HG03159 (cell line): ENCODE data around the gene SCRN2.
A peak's percentile ranks its signal among the peaks of the same experiment; 100 is the strongest.

Experiments used
- ATAC-seq: cut with Tn5 transposase; IDR thresholded peaks from one replicate; pipeline ENCODE4 v1.9.1; 2021; ENCODE audit warnings: mild to moderate bottlenecking, moderate library complexity; ENCODE audit not compliant: unreplicated experiment

The SCRN2 gene

DNA sequence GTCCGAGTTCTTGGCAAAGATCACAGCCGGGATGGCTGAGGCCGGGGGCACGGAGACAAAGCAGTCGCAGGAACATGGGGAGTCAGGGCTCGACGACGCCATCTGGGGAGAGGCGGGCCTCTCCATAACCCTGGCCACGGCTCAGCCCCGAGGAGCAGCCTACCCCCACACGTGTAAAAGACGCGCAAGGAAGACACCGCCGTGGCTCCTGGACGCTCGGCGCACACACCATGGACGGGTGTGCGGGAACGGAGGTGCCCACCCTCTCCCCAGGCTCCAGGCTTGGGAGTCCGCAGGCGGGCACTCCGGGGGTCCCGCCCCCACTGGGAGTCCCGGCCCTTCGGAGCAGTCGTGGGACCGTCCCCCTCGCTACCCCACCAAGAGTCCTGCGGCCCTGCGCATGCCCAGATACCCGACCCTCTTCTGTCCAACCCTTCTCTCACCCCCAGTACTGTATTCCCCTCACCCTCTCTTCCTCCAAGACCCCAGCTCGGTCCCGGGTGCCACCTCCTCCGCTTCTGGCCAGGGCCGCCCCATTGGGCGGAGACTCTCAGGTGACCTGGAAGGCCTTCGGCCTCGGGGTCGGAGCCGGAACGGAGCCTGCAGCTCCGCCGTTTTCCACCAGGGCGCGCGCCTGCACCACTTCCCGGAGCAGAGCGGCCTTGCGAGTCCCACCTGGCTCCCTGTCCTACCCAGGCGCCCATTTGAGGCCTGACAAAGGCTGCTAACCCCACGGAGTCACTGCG, at the start of gene SCRN2:
SCRN2 (minus strand) TSS at position 532 of the 746 bp plus-strand sequence; CDS start at position 102, 430 bp downstream.
- ATAC-seq, result peak; percentile 85

DNA sequence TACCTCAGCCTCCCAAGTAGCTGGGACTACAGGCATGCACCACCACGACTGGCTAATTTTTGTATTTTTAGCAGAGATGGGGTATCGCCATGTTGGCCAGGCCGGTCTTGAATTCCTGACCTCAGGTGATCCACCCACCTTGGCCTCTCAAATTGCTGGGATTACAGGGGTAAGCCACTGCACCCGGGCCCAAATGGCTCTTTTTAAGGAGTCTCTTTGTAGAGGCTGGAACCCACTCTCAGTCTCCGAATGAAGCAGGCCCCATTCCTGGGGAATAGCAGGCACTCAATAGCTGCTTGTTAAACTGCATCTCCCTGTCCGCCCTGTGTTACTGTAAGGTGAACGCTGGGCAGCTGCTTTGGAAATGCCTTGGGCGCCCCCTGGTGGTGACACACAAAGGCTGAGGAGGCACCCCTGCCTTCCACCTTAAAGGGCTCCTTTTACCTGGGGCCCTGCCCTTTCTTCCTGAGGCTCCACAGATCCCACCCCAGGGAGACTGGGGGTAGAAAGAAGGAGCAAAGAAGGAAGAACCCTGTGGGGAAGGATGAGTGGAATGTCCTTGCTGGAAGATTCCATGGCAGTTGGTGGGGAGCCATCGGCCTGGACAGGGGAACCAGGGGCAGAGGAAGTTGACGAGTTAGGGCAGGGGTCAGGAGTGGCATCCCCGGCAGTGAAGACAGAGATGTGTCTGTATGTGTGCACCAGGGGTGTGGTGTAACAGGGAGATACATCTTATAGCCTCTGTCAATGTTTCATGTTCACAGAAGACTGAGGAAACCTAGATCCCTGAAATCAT, 48.9 kb upstream of the SCRN2 start:
- ATAC-seq, result peak; percentile 60

- no peak for ATAC-seq
These were observed 47.2 kb upstream of the SCRN2 start for GRCh38 chr17:47888293-47888692.

GRCh38 chr17:47884905-47885730, 44.0 kb upstream of the SCRN2 start:
- ATAC-seq, result no peak

DNA sequence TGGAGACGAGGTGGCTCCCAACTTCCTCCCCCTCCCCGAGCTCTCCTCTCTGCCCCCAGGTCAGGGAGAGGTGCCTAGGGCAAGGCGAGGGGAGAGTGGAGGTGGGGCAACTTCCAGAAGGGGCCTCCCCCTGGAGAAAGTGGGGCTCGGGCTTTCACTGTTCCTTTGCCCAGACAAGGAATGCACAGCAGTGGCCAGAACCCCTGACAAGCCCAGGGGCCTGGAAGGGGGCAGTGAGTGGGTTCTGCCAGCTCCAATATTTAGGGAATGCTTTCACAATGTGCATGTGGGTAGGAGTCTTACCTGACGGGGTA, 43.3 kb upstream of the SCRN2 start:
- ATAC-seq, result no peak

DNA sequence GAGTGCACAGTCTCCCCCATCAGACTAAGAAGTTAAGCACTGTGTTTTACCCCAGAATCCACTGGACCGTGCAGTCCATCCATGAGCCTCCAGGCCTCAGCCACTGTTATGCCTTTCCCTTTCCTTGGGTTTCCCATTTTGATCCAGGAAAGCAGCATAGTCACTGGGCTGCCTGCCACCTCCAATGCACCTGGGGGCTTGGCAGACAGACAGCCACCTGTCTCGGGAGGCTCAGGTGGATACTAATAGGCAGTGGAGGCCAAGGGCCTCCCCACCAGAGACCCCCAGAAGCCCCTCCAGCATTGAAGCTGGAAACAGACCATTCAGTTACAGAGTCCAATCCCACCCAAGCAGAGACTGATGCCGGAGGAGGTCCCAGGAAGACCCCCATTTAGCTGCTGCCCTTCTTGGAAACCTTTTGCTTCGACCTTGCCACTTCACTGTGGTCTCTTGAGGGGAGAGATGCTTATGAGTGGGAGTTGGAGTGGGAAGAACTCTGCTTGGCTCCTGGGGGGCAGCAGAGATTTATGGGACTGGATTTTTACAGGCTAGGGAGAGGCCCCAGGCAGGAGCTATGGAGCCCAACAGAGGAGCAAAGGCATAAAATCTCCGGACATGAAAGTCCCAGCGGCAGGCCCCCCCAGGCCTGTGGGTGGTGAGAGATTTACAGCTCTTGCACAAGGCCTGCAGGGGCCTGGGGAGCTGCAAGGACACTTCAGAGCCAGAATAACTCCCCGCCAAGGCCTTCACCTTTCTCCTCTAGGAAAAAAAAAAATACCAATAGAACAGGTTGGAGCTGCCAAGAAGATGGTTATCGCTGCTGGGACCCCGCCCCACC, 42.7 kb upstream of the SCRN2 start:
- no peak for ATAC-seq

DNA sequence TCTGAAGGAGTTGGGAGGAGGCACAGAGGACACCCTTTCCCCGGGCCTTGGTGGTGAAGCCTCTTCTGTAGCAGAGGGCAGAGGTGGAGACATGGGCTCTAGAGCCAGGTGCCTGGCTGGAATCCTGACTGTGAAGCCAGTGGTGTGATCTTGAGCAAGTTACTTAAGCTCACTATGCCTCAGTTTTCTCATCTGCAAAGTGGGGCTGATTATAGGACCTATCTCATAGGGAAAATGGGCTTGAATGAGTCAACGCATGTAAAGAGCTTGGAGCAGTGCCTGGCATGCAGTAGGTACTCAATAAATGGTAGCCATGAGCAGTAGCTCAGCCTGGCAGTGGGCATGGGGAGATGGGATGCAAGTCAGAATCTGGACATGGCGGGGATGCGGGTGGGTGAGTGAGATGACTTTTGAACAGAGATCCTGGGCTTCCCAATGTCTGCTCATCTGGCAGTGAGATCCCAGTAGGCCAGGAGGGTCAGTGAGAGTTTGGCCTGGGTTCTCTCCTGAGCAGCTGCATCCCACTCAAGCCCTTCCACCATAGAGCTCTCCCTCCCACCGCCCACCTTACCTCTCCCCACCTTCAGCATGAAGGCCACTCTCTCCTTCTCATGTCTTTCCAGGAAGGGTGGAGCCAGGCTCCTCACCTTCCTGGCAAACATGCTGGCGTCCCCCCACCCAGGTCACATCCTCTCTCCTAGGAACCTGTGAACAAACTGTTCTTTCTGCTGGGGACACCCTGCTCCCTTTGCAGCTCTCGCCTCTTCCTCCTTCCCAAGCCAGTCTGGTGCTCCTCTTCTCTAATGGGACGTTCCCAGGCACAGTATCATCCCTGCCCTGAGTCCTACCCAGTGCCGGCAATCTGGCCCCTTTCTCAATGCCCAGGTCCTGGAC, 41.9 kb upstream of the SCRN2 start:
- ATAC-seq, result no peak

GRCh38 chr17:47882247-47882646, 41.2 kb upstream of the SCRN2 start:
- no peak for ATAC-seq

DNA sequence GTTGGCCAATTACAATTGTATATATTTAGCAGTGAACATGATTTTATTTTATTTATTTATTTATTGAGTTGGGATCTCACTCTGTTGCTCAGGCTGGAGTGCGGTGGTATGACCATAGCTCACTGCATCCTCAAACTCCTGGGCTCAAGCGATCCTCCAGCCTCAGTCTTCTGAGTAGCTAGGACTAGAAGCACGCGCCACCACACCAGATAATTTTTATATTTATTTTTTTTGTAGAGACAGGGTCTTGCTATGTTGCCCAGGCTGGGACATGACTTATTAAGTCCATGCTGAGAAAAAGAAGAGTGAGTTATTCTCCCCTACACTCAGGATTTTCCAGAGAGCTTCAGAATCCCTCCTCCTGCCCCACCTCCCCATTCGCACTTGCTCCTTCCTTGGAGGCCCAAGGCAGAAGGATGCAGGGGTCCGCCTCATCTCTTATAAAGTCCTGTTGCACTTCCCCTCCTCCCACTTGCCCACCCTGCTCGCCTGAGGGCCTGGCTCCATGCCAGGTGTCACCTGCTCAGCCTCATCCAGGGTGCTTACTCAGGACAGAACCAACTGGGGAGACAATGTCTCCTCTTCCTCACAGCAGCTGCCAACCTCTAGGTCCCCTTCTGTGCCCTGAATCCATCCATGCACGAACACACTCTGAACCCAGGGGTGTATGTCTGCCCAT, 38.8 kb upstream of the SCRN2 start:
- no peak for ATAC-seq

- ATAC-seq, result no peak
These were observed 38.0 kb upstream of the SCRN2 start for GRCh38 chr17:47879028-47879585.

DNA sequence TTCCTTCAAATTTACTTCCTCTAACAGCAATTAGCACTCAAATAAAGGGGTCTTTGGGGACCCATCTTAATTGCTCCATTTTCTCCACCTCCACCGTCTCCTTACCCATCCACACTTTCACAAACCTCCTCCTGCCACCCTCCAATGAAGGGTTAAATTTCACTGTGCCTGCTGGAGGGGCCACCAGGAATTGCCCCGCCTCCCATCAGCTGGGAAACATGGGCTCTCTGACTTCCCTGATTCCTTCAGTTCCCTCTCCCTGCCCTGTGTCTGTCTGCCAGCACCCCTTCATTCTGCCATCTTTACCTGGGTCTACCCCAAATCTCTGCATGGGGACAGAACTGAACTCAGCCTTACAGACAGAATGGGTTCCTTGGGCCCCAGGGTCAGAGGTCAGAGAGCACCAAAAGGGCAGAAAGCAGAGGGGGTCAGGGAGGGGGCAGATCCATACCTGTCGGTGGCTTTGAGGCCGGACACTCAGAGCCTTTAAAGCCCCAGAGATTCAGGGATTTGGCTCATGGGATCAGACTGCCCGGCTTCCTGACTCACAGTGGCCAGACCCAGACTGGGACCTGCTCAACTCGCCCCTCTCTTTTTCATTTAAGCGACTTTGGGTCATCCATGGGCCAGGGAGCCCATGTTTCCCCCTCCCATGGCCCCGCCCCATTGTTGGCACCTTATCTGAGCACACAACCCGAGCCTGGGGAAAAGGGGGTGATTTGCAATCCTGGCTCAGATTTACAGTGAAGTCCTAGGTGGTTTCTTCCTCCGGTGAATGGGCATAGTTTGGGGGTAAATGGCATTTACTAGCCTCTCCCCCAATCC, 37.3 kb upstream of the SCRN2 start:
- no peak for ATAC-seq

- ATAC-seq, result no peak
These were observed 36.4 kb upstream of the SCRN2 start for GRCh38 chr17:47877368-47878034.

- ATAC-seq, result no peak
These were observed 34.2 kb upstream of the SCRN2 start for GRCh38 chr17:47875011-47875985.

GRCh38 chr17:47873200-47874090, 32.4 kb upstream of the SCRN2 start:
- no peak for ATAC-seq

GRCh38 chr17:47872651-47873161, 31.6 kb upstream of the SCRN2 start:
- no peak for ATAC-seq
